A549 (cell line): ENCODE results near the gene PTPRN2. TPM values are rescaled to one million over a fixed set of nuclear protein-coding genes. Genes with fewer than 3 reads are reported as not detected.

Experiments used
- ATAC-seq, 2 experiments: fragments of 200-7000 bp in 1 of 2; fragments of >200 bp in 1 of 2; cut with Nextera tagmentation in 1 of 2; cut with Tn5 transposase in 1 of 2; 3 replicates each; pipeline versions ENCODE4 v1.8.0 to v1.9.1; 2018 to 2020; ENCODE audit warnings: mild to moderate bottlenecking in 1 of 2, moderate library complexity in 1 of 2
- CTCF ChIA-PET: fragments of 300-600 bp; sonication (Branson Sonifier 250); formaldehyde crosslinking; extraction: SDS; loops from one replicate; lab custom pipeline; 2021; ENCODE audit warnings: antibody characterized with exemption, inconsistent platforms; lab: Yijun Ruan, JAX
- POLR2A ChIA-PET: fragments of 350-600 bp; formaldehyde crosslinking; extraction: SDS; loops from one replicate; lab custom pipeline; 2021; ENCODE audit warnings: antibody characterized with exemption, inconsistent platforms; lab: Yijun Ruan, JAX
- DNase-seq, 2 experiments: peaks; one replicate each; pipeline versions ENCODE4 v3.0.0 to v3.0.0-alpha.2; 2011 to 2016; ENCODE audit warnings: low read depth in 1 of 2, low spot score in 1 of 2
- FAIRE-seq: peaks from 2 replicates; lab custom pipeline; 2011; peaks lifted over from hg19 to GRCh38; lab: Jason Lieb, UNC
- H3K27ac ChIP-seq, 2 experiments: fragments of >200 bp; sonication (Bioruptor Twin); formaldehyde crosslinking; 3 replicates each; pipeline ENCODE4 v1.5.1; 2016 to 2017
- H3K4me1 ChIP-seq: fragments of >200 bp; sonication (Bioruptor Twin); formaldehyde crosslinking; 3 replicates; pipeline ENCODE4 v1.6.1; 2016
- H3K4me2 ChIP-seq: fragments of >200 bp; sonication (Bioruptor Twin); formaldehyde crosslinking; 3 replicates; pipeline ENCODE4 v1.6.1; 2016
- H3K4me3 ChIP-seq: fragments of >200 bp; sonication (Bioruptor Twin); formaldehyde crosslinking; 3 replicates; pipeline ENCODE4 v1.5.1; 2016
- H3K9me3 ChIP-seq: fragments of >200 bp; sonication (Bioruptor Twin); formaldehyde crosslinking; 3 replicates; pipeline ENCODE4 v1.6.1; 2016
- BHLHE40 ChIP-seq: IDR thresholded peaks from 2 replicates; pipeline ENCODE4 v1.6.1; 2012; ENCODE audit warnings: low read depth, low read length, inconsistent platforms
- CHD4 ChIP-seq: fragments of 200-600 bp; sonication (generic); IDR thresholded peaks from 2 replicates; pipeline ENCODE4 v1.6.1; 2016; ENCODE audit warnings: antibody characterized with exemption, mild to moderate bottlenecking, borderline replicate concordance
- CTCF ChIP-seq: fragments of >200 bp; sonication (Bioruptor Twin); formaldehyde crosslinking; IDR thresholded peaks from 3 replicates; pipeline ENCODE4 v1.5.1; 2016
- EHF ChIP-seq: fragments of 250-450 bp; sonication (Bioruptor Pico); IDR thresholded peaks from 2 replicates; pipeline ENCODE4 v1.5.0; 2020; ENCODE audit warnings: mild to moderate bottlenecking
- ELK1 ChIP-seq: fragments of 150-350 bp; IDR thresholded peaks from 2 replicates; pipeline ENCODE4 v1.6.1; 2014; ENCODE audit warnings: low read depth, mild to moderate bottlenecking, low read length
- HEYL ChIP-seq: fragments of 250-450 bp; sonication (Bioruptor Pico); IDR thresholded peaks from 2 replicates; pipeline ENCODE4 v1.8.0; 2021; ENCODE audit warnings: mild to moderate bottlenecking, moderate library complexity
- JUN ChIP-seq, 2 experiments: fragments of >200 bp; sonication (Bioruptor Twin); formaldehyde crosslinking; IDR thresholded peaks; 2 replicates in 1 of 2; 3 replicates in 1 of 2; pipeline ENCODE4 v1.6.1; 2016 to 2017
- JUNB ChIP-seq: fragments of >200 bp; sonication (Bioruptor Twin); formaldehyde crosslinking; IDR thresholded peaks from 2 replicates; pipeline ENCODE4 v1.6.1; 2016
- PHF8 ChIP-seq: fragments of 200-600 bp; sonication (generic); IDR thresholded peaks from 2 replicates; pipeline ENCODE4 v1.6.1; 2016; ENCODE audit warnings: low read depth, mild to moderate bottlenecking, antibody characterized with exemption, moderate library complexity, borderline replicate concordance
- RAD21 ChIP-seq, 2 experiments: fragments of >200 bp in 1 of 2; sonication (Bioruptor Twin) in 1 of 2; formaldehyde crosslinking in 1 of 2; IDR thresholded peaks in 1 of 2; conservative IDR thresholded peaks in 1 of 2; 2 replicates in 1 of 2; 3 replicates in 1 of 2; pipeline ENCODE4 v1.6.1; 2012 to 2018; ENCODE audit warnings: inconsistent platforms in 1 of 2
- SREBF2 ChIP-seq: fragments of 450-650 bp; IDR thresholded peaks from 2 replicates; pipeline ENCODE4 v1.6.1; 2014; ENCODE audit warnings: mild to moderate bottlenecking, moderate library complexity
- TP53 ChIP-seq: fragments of 250-450 bp; sonication (Bioruptor Pico); IDR thresholded peaks from 2 replicates; pipeline ENCODE4 v1.5.0; 2021; ENCODE audit warnings: mild to moderate bottlenecking, moderate library complexity
- ZFP36 ChIP-seq: fragments of 450-650 bp; IDR thresholded peaks from 2 replicates; pipeline ENCODE4 v1.6.1; 2014; ENCODE audit warnings: borderline replicate concordance; ENCODE audit not compliant: partially characterized antibody
- ZSCAN20 ChIP-seq: fragments of 250-450 bp; sonication (Bioruptor Pico); IDR thresholded peaks from 2 replicates; pipeline ENCODE4 v1.8.0; 2022; ENCODE audit warnings: mild to moderate bottlenecking, moderate library complexity
- WGBS: methylation state at CpG from one replicate; pipeline ENCODE4 v1.1.6; 2017; ENCODE audit errors: missing lambda C conversion rate; 5-methylcytosine and 5-hydroxymethylcytosine counted together
- polyA plus RNA-seq, 4 experiments: library from polyadenylated mRNA; depleted of rRNA in 3 of 4; stranded (reverse); fragments of >200 nt; fragmentation: RNase III in 1 of 4; extraction: RNeasy Plus Mini Kit Qiagen cat#74134 plus additional on column Dnase treatment in 1 of 4; gene quantifications; 2 replicates in 3 of 4; 3 replicates in 1 of 4; pipeline ENCODE4 v1.2.3, GENCODE V29; 2011 to 2017

The PTPRN2 gene
- polyA plus RNA-seq, 2 of the 4 experiments (the other 2 are of a cell fraction), result 0.41 to 1.2 TPM

GRCh38 chr7:157770716-157771320 is 816.8 kb downstream of the PTPRN2 start:
- Histone ChIP-seq H3K4me1 (no peaks in the 10 kb centered on the region), H3K27ac (no peak overlapping the region), H3K4me3 (no peak overlapping the region), H3K4me2 (no peak overlapping the region), H3K9me3 (peaks cover 15% of the 10 kb centered on the region; the same call in 1 of the 3 replicates)
- CTCF ChIA-PET, result interaction anchor here (1.1 to 1.5 kb wide), 2 partner anchors 10 to 338 kb away, joined by 3 read pairs; no protein-coding TSS in a partner anchor
- WGBS, result 34% methylated on average over 6 of the region's 13 CpGs
- no peak for DNase-seq
- ATAC-seq, result no peak
- TF ChIP-seq ZFP36 (no peak), TP53 (CRISPR knock-in tag) (no peak), HEYL (CRISPR knock-in tag) (no peak), JUN (IDR thresholded peaks at IDR 0.05) (no peak), JUNB (no peak), ELK1 (no peak), RAD21 (conservative IDR thresholded peaks at IDR 0.05 in 1 of 2, IDR thresholded peaks at IDR 0.05 in 1 of 2) (no peak)
- POLR2A ChIA-PET, result no interaction called here
- no peak for FAIRE-seq

- H3K4me1 ChIP-seq, result no peaks in the 10 kb centered on the region
- WGBS, result 58% methylated on average over 19 of the region's 19 CpGs
- FAIRE-seq (no peak), DNase-seq (no peak), ATAC-seq (no peak)
- TF ChIP-seq CTCF, result no peak
- no peak overlapping the region for H3K4me3 ChIP-seq
- H3K27ac ChIP-seq, result no peak overlapping the region
- ChIA-PET CTCF (interaction anchor here (1.5 kb wide), 1 partner anchor 337 kb away, joined by 3 read pairs; no protein-coding TSS in a partner anchor), POLR2A (no interaction called here)
- H3K4me2 ChIP-seq, result no peak overlapping the region
- H3K9me3 ChIP-seq, result peaks cover 15% of the 10 kb centered on the region; the same call in 1 of the 3 replicates
These were observed 818.0 kb downstream of the PTPRN2 start for GRCh38 chr7:157769526-157770215.

GRCh38 chr7:157769086-157769485 is 818.5 kb downstream of the PTPRN2 start:
- FAIRE-seq (no peak), DNase-seq (no peak), ATAC-seq (no peak)
- ChIA-PET CTCF (interaction anchor here (1.5 kb wide), 1 partner anchor 336 kb away, joined by 3 read pairs; no protein-coding TSS in a partner anchor), POLR2A (no interaction called here)
- TF ChIP-seq CHD4 (no peak), PHF8 (no peak), EHF (CRISPR knock-in tag) (no peak), SREBF2 (no peak)
- no peaks in the 10 kb centered on the region for H3K4me1 ChIP-seq
- WGBS, result 39% methylated on average over 17 of the region's 17 CpGs
- no peak overlapping the region for H3K27ac ChIP-seq
- no peak overlapping the region for H3K4me3 ChIP-seq
- no peak overlapping the region for H3K4me2 ChIP-seq
- H3K9me3 ChIP-seq, result peaks cover 15% of the 10 kb centered on the region; the same call in 1 of the 3 replicates

- Histone ChIP-seq H3K4me3 (no peak overlapping the region), H3K9me3 (peaks cover 15% of the 10 kb centered on the region; the same call in 1 of the 3 replicates), H3K4me2 (no peak overlapping the region), H3K27ac (no peak overlapping the region), H3K4me1 (no peaks in the 10 kb centered on the region)
- FAIRE-seq, result no peak
- WGBS, result 60% methylated on average over 22 of the region's 22 CpGs
- no peak for DNase-seq
- ATAC-seq, result no peak
- ChIA-PET CTCF (interaction anchor here (0.6 kb wide), 1 partner anchor 85 kb away, joined by 7 read pairs; no protein-coding TSS in a partner anchor), POLR2A (no interaction called here)
- no peak for TF ChIP-seq ZSCAN20 (CRISPR knock-in tag)
- no peak for TF ChIP-seq BHLHE40
These were observed 819.4 kb downstream of the PTPRN2 start for GRCh38 chr7:157768198-157768597.
